Central memory CD4-positive, alpha-beta T cell (primary cell): ENCODE measurements around the gene CPXM2.

ENCODE experiments used
- DNase-seq: peaks from one replicate; pipeline ENCODE4 v3.0.0; 2022

The CPXM2 gene

DNA sequence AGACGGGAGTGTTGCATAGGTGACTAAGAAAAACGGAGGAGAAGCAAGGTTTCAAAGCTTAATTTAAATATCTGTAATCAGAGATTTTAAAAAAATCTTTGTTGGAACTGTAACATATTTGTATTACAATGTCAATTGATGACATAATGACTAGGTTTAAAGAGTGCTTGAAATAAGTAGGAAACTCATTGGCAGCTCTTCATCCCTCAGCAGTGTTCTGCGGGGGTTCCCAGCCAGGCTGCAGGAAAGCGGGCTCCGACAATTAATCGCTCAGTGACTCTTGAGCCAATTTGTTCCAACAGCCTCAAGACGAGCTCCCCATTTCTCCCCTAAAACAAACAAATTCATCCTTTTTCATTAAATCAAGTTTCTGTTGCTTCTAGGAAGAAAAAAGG lies 22.6 kb downstream of the CPXM2 start:
- DNase-seq = no peak

DNA sequence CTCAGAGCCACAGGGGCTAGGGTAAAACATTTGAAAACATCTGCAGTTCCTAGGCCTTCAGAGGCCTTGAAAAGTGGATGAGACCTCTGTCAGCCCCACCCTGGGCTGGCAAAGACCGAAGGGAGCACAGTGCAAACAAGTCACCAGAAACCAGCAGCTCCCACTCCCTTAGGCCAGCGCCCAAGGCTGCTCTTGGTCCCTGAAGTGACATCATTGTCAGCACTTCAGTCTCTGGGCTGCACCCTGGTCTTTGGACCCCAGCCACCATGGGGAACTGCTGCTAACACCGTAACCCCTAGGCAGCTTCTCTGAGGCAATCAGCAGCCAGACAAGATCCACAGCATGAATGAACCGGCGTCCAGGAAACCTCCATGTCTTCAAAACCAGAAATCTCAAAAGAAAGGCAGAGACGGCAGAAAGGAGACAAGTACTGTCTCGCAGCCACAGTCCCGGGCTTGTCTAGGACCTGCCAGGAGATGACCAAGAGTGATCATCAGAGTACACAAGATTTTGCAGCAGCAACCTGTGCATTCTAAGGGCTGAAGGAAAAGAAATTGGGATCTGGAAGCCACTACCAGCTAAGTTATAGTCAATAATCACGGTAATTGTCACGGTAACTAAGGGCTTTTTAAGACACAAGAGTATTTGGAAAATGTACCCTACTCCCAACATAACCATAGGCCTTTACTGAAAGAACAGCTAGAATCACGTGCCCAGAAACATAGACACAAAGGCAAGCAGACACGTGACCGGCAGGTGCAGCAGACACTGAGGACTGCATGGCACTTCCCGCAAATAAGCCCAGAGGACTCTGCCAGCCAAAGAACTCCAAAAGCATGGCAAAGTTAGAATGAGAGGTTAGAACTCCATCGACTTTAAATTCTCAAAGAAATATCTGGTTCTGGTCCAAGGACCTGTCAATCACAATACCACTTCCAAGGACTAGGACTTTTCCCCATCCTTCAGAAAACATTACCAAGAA lies 23.3 kb downstream of the CPXM2 start:
- no peak for DNase-seq

DNA sequence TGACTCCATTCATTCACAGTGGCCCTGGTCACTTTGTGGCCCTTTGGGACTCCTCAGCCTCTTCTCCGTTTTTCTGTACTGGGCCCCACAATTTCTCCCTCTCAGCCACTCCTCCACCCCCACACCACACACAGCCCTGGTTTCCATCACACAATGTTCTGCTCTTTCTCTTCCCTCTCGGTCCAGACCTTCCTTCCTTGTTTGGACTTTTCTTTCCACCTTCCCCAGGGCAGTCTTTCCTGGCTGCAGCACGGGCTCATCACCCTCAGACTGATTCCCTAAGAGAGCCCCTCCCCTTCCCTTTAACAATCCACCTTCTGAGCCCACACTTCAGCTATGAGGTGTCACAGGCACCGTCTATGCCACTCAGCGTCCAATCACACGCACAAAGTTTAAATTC lies 25.7 kb downstream of the CPXM2 start:
- no peak for DNase-seq

DNA sequence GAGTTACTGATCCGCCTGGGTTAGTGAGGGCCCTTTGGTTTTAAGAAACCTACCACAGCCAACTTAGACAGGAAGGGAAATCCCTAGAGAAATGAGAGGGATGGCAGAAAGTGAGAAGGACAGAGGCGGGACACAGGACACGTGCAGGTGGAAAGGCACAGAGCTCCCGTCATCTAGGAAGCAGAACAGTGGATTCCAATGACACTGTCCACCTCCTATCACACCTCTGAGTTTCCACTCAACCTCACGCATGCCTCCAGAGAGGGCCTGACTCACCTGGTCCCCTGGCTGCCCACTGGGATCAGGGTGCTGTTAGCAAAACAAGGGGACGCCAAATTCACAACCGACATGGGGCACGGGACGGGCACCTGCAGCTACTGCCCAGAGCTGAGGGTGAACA lies 26.3 kb downstream of the CPXM2 start:
- DNase-seq = no peak

DNA sequence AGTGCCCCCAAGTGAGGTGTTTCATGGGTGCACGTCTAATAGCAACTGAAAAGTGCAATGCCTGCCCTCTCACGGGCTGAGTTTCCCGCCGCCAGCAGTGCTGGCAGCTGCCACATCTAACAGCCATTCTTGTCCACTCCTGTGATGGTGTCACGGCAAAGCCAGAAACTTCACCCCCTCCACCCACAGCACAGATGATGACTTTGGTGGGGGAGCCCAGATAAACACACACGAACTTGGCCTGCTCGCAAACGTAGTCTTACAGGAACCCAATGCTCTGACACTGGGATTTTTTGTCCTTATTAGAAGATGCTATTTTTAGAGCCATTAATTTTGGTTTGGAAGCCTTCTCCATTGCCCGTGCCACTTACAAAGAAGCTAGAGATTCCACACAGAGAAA lies 26.7 kb downstream of the CPXM2 start:
- DNase-seq = no peak

DNA sequence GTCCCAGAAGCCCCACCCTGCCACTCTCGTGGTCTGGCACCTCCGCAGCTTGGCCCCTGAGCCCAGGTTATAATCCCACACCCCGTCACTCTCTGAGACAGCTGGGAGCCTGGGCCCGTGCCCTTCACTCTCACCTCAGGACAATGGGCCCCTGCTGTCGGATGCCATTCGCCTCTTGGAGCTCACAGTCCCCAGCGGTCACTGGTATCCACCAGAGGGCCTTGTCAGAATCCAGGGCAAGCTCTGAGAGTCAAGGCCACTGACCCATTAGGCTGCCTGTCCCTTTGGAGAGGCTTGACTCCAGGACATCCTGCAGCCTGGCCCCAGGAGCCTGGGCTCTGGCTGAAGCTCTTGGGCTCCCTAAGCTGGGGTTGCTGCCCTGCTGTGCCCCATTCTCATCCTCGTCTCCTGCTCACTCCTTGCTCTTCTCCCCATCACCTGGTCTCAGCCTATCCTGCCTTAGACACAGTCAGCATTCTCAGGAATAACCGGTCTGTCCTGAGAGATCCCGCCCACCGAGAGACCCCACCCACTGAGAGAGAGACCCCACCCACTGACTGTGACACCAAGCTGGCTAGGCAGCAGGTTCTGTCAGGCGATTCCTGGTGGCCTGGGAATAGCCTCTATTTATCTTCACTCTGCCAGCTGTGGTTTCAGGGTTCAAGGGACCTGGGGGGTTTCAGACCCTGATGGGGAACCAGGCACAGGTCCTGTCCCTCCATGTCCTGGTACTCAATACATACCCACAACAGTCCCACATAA lies 27.7 kb downstream of the CPXM2 start:
- no peak for DNase-seq

DNA sequence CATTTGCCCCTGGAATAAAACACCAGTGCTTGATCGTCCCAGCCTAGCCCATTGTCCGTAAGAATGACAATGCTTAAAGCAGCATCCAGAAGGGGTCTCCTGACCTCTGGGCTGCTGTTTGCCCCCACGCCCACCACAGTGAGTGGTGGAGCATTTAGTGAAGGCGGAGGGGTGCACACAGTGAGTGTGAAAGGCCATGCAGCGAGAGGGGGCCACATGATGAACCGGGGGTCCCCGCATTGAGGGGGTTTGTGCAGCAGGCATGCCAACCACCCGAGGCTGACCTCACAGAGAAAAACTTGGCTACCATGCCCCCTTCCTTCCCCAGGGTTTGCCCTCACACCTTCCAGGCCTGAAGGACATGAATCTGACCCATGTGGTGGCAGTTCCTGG lies 28.4 kb downstream of the CPXM2 start:
- no peak for DNase-seq

DNA sequence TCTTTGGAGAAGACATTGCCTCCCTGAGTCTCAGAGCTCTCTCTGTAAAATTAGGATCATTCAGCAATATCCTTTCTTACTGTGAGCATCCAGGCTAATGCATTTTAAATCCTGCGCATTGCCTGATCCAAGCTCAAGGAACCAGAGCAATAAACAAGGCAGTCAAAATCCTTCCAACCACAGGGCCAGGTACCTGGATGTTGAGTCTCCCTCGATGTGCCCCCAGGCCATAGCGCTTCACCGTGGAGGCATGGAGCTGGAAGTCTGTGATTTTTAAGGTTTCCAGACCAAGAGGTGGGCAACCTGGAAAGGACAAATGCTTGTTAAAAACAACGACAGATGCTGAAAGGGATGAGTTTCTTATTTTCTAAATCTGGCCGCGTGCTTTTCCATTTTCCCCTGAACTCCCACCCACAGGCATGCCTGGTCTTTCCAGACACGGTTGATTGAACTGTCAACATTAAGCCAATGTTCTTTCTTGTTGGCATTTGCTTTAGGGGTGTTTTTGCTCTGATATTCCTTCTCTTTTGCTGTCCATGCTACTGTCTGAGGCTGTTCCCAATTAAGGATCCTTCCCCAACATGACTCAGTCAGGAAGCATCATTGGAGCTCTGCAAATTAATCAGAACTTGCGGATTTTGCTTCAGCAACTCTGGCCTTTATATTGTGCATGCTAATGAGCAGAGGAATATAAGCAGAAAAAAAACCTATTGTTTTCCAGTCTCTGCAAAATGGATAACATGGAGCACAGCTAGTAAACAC lies 29.0 kb downstream of the CPXM2 start:
- no peak for DNase-seq

DNA sequence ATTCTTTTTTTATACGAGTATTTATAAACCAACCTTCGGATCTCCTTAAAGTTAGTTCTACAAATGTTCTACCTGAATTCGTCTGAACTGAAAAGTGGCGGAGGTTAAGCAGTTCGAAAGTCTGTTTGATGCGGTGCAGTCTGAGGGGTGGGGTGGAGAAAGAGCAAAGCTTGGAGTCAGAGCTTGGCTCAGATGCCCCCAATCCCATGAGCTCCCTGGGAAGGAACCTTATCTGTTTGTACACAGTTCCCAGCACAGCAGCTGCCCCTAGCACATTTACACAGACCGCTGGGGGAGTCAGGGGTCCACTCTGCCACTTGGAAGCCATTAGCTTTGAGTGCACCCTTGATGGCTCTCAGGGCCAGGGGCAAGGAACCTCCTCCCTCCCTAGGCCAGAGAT lies 30.8 kb downstream of the CPXM2 start:
- no peak for DNase-seq

DNA sequence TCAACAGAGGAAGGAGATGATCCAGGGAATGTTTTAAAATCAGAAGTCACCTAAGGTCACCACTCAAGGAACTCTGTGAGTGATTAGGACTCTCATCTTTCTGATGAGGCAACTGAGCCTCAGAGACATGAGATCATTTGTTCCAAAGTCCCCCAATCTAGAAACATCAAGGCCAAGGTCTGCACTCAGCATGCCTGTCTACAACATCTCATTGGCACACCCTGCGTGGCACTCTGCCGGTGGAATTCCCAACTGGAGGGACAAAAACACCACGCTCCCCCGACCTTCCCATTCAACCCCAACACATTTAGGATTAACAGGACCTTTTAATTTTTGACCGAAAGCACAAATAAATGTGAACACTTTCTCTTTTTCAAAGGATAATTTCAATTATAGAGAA lies 31.4 kb downstream of the CPXM2 start:
- DNase-seq = no peak

DNA sequence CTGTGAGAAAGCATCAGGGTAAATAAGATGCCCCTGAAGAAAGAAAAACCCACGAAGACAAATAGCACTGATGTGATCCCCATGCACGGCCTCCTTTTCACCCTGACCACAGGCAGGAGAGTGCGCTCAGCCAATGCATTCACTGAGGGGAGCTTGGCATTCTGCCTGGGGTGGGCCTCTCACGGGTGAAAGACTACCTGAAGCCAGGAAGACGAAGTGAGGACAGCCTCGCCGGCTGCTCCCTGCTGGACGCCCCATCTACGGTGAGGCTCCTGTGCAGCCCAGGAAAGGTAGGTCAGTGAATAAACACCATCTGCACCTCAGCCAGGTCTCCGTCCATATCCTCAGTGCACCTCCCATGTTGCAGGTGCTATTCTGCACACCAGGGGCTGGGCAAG lies 32.0 kb downstream of the CPXM2 start:
- no peak for DNase-seq

DNA sequence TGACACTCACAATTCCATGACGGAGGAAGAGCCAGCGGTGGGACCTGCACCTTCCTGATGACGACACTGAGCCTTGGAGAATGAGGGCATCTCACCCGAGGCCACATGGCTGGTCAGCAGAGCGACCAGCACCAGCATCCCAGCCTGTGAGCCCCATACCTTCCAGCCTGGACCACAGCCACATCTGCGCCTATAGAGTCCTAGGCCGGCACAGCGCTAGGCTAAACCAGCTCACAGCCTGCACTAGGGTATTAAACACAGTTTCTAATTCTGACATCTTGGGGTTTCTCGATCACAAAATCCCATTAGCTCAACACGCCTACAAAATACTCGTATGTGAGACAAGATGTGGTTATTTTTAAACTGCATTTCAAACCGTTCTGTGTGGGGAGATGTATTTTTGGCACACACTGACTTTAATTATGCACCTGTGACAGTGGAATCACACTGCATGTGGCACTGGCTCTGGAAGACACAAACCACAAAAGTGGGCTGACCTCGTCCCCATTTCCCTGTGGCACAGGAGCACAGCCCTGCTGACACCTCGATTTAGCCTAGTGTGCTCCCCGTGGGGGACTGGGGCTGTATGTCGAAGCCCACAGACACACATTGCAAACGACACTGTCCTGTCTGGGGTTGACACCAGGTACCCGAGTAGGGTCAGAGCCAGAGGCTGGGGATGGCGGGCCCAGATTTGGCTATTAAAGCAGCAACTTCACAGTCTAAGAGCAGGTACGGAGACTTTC lies 32.5 kb downstream of the CPXM2 start:
- no peak for DNase-seq

DNA sequence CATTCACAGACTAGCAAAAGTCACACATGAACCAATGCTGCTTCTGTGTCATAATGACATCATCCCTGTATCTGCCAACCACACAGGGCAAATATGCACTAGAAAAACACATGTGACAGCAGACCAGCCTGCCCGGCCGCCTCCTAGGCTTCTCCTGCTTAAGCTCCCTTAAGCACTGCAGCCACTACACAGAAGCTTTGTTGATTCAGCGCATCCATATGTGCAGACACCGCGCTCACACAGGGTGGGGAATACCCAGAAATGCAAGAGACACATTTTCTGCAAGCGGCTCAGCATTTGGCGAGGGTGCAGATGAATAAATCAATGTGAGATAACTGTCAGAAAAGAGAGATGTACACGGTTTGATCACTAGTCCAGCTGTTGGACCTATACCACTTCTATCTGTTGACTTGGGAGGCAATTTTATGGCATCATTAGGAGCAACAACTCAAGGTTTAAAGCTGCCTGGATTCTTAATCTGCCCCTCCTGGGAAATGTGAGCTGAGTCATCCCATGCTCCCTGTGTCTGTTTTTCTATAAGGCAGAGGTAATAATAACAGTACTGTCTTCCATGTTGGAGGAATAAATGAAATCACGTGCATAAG lies 33.4 kb downstream of the CPXM2 start:
- DNase-seq = no peak

DNA sequence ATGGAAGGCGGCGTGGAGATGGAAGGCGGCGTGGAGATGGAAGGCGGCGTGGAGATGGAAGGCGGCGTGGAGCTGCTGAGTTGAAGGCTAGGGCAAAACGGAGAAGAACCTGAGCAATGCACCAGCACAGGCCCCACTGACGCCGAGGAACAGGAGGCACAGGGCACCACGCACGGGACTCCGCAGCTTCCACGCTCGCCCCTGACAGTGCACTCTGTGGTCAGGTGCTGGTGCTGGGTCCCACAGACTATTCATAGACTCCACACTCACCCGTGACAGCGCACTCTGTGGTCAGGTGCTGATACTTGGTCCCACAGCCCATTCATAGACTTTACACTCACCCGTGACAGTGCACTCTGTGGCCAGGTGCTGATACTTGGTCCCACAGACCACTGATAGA lies 34.0 kb downstream of the CPXM2 start:
- DNase-seq = no peak

DNA sequence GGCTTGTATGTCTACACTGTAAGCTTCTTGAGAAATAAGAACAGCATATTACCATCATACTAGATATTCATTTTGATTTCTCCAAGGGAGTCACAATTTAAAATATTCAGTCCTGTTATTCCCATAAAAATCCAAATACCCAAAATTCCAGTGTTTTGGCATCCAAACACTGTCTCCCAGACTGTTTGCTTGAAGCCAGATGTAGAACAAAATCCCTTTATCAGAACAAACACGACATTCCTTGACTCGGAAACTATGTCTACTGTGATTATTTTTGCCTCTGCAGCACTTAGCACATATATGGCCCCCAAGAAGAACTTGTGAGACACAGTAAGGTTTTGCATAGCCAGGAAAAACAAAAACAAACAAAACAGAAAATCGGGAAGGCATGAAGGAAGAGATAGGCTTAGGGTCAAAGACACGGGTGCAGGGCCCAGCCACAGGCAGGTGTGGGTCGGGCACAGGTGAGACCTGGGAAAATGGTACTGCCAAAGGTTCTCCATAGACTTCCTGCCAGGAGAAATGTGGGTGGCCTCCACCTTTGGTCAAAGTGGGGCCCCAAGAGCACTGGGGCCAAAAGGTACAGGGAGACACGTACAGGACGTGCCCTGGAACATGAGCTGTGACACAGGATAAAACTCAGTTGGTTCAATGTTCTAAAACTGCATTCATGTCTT lies 36.5 kb downstream of the CPXM2 start:
- DNase-seq = no peak

DNA sequence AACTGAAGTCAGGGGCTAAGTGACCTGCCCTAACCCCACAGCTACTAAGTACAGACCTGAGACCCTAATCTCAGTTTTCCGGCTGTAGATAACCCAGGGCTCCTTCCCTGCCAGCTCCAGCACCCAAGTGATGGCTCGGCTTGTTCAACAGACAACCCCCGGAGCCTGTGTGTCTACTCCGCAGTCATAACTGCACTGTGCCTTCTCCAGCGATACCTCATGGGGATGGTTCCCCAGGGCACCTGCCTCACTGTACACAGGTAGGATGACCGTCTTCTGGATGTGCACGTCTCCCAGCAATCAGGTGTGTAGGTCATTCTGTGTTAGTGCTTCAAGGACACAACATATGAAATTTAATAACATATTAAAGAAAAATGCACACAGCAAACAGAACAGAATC lies 37.1 kb downstream of the CPXM2 start:
- no peak for DNase-seq

DNA sequence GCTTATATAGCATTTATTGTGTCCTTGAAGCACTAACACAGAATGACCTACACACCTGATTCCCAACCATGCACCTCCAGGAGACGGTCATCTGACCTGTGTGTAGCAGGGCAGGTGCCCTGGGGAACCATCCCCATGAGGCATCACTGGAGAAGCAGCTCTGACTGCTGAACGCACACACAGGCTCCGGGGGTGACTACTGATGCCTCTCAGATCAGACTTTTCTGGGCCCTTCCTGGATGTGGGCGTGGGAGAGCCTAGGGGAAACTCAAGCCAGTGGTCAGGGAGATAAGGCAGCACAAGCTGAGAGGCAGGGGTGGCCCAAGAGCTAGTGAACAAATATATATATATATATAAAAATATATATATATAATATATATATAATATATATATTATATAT lies 37.6 kb downstream of the CPXM2 start:
- DNase-seq = no peak

DNA sequence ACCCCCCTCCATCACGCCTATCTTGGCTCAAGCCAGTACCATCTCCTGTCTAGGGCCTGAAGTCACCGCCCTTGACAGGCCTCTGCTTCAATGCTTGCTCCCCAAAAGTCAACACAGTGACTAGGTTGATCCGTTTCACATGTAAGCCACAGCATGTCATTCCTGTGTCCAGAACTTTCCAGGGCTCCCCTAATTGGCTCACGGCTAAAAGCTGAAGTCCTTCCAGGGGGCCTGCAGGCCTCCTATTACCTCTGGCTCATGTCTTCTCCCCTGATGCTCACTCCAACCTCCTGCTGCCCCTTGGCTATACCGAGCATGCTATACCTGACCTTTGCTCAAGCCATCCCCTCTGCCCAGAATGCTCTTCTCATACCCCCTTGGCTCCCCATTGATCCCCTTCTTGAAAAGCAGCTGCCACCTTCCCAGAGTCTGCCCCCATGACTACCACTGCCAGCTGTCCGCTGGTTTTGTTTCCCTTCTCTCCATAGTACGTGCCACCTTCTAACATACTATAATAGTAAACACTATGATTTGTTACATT lies 39.1 kb downstream of the CPXM2 start:
- no peak for DNase-seq

DNA sequence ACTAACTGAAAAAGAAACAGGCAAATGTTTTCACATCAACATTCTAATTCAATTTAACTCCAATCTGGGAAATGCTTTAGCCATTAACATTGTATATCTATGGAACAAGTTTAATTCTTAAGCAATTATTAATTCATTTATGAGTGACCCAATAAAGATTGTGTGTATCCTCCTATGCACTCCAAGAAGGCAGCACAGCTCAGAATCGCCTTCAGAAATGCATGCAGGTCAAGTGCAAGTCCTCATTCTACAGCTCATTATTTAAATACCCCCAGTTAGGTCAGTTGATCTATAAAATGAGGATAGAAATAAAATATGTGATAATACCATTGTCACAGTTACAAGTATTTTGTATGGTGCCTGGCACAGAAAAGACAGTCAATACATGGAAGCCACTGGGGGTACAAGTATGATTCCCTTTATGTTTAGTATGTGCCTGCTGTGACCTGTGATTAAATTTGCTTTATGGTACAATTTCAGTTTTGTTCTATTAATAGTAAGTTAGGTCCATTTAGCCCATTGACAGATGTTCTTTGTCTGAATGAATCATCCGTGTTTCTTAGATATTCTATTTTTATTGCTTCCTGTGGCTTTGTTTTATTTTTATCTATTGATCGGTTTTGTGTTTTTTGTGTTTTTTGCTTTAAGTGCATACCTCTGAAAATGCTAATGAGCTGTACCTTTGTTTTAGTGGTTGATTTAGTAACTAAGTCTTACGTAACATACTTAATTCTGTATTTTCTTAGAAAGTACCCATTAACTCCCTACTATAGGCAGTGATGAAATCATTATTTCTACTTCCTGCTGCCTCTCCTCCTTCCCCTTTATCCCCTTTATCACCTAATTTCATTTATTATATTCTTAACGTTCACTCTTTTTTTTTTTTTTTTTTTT lies 42.8 kb downstream of the CPXM2 start:
- no peak for DNase-seq
